NCI-H526 (cell line): ENCODE results near the gene OTC.

Experiments used
- DNase-seq, 2 experiments: peaks; one replicate each; lab custom pipeline; 2025; lab: John Stamatoyannopoulos, UW

Gene OTC

GRCh38 chrX:38468563-38469157 is 116.3 kb downstream of the OTC start:
- no peak for DNase-seq
